Measurements from ENCODE around the gene TPPP3. TPM values are rescaled to one million over a fixed set of nuclear protein-coding genes. Genes with fewer than 3 reads are reported as not detected.

The TPPP3 gene
- total RNA-seq, 1 experiment from 2014 or later: 0.28 TPM

GRCh38 chr16:67413978-67414911, 20.9 kb upstream of the TPPP3 start:
- Histone ChIP-seq H3K27ac (ENCODE audit: low read depth, low read length, poor library complexity, severe bottlenecking) (no peak overlapping the region), H3K4me1 (ENCODE audit: insufficient read depth, low read length, poor library complexity, severe bottlenecking) (peaks cover 5% of the 10 kb centered on the region), H3K27me3 (replicated peaks; ENCODE audit: insufficient read depth, low read depth, low read length, poor library complexity) (no peaks in the 10 kb centered on the region), H3K36me3 (ENCODE audit: insufficient read depth, low read length, poor library complexity, severe bottlenecking) (no peaks in the 10 kb centered on the region), H3K9me3 (ENCODE audit: low read depth, low read length, poor library complexity, severe bottlenecking) (no peaks in the 10 kb centered on the region), H3K4me3 (ENCODE audit: low read depth, low read length, poor library complexity, severe bottlenecking) (no peak overlapping the region)
- no peak for TF ChIP-seq EZH2 (IDR thresholded peaks at IDR 0.05; ENCODE audit: borderline replicate concordance, low read depth, low read length, poor library complexity, severe bottlenecking)
- TF ChIP-seq CTCF (conservative IDR thresholded peaks at IDR 0.05; ENCODE audit: low read depth, low read length): no peak
- intact Hi-C loops (cut with micrococcal nuclease; ENCODE audit: unreplicated experiment): no loop called here
- TSS peak; percentile 46 for BruUV-seq (replicated peaks)
- ChIA-PET POLR2A (ENCODE audit: low non-redundant PET) (no interaction called here), CTCF (interaction anchor here (0.5 kb wide), 1 partner anchor 76 kb away, joined by 5 read pairs; no protein-coding TSS in a partner anchor)
- no peak for DNase-seq (ENCODE audit: low spot score)

- ChIA-PET CTCF (no interaction called here), POLR2A (ENCODE audit: low non-redundant PET) (no interaction called here)
- TF ChIP-seq CTCF (conservative IDR thresholded peaks at IDR 0.05; ENCODE audit: low read depth, low read length) (no peak), EZH2 (IDR thresholded peaks at IDR 0.05; ENCODE audit: borderline replicate concordance, low read depth, low read length, poor library complexity, severe bottlenecking) (no peak)
- H3K36me3 ChIP-seq (ENCODE audit: insufficient read depth, low read length, poor library complexity, severe bottlenecking): no peaks in the 10 kb centered on the region
- H3K4me3 ChIP-seq (ENCODE audit: low read depth, low read length, poor library complexity, severe bottlenecking): no peak overlapping the region
- DNase-seq (ENCODE audit: low spot score): no peak
- no peaks in the 10 kb centered on the region for H3K9me3 ChIP-seq (ENCODE audit: low read depth, low read length, poor library complexity, severe bottlenecking)
- no TSS peak for BruUV-seq (replicated peaks)
- peaks cover 5% of the 10 kb centered on the region for H3K4me1 ChIP-seq (ENCODE audit: insufficient read depth, low read length, poor library complexity, severe bottlenecking)
- intact Hi-C loops (cut with micrococcal nuclease; ENCODE audit: unreplicated experiment): no loop called here
- H3K27me3 ChIP-seq (replicated peaks; ENCODE audit: insufficient read depth, low read depth, low read length, poor library complexity): no peaks in the 10 kb centered on the region
- H3K27ac ChIP-seq (ENCODE audit: low read depth, low read length, poor library complexity, severe bottlenecking): no peak overlapping the region
Measured at GRCh38 chr16:67412294-67412693, 19.0 kb upstream of the TPPP3 start.

GRCh38 chr16:67411339-67411738, 18.0 kb upstream of the TPPP3 start:
- Histone ChIP-seq H3K4me3 (ENCODE audit: low read depth, low read length, poor library complexity, severe bottlenecking) (no peak overlapping the region), H3K4me1 (ENCODE audit: insufficient read depth, low read length, poor library complexity, severe bottlenecking) (no peaks in the 10 kb centered on the region), H3K36me3 (ENCODE audit: insufficient read depth, low read length, poor library complexity, severe bottlenecking) (no peaks in the 10 kb centered on the region), H3K9me3 (ENCODE audit: low read depth, low read length, poor library complexity, severe bottlenecking) (no peaks in the 10 kb centered on the region), H3K27ac (ENCODE audit: low read depth, low read length, poor library complexity, severe bottlenecking) (no peak overlapping the region), H3K27me3 (replicated peaks; ENCODE audit: insufficient read depth, low read depth, low read length, poor library complexity) (no peaks in the 10 kb centered on the region)
- ChIA-PET POLR2A (ENCODE audit: low non-redundant PET) (interaction anchor here (0.6 kb wide), 1 partner anchor 86 kb away, joined by 7 read pairs; no protein-coding TSS in a partner anchor), CTCF (interaction anchor here (0.6 kb wide), 2 partner anchors 21 to 35 kb away, joined by 3 to 7 read pairs; no protein-coding TSS in a partner anchor)
- no TSS peak for BruUV-seq (replicated peaks)
- no peak for TF ChIP-seq CTCF (conservative IDR thresholded peaks at IDR 0.05; ENCODE audit: low read depth, low read length)
- no peak for TF ChIP-seq EZH2 (IDR thresholded peaks at IDR 0.05; ENCODE audit: borderline replicate concordance, low read depth, low read length, poor library complexity, severe bottlenecking)
- intact Hi-C loops (cut with micrococcal nuclease; ENCODE audit: unreplicated experiment): no loop called here
- no peak for DNase-seq (ENCODE audit: low spot score)
